Measurements from ENCODE around the gene PWWP3B.
A peak's percentile ranks its signal among the peaks of the same experiment; 100 is the strongest.
"Not testable (repeated sequence)": the region's sequence is repeated elsewhere in the genome, so short reads cannot be mapped to it uniquely, and the experiment has no call there.

Gene PWWP3B

DNA sequence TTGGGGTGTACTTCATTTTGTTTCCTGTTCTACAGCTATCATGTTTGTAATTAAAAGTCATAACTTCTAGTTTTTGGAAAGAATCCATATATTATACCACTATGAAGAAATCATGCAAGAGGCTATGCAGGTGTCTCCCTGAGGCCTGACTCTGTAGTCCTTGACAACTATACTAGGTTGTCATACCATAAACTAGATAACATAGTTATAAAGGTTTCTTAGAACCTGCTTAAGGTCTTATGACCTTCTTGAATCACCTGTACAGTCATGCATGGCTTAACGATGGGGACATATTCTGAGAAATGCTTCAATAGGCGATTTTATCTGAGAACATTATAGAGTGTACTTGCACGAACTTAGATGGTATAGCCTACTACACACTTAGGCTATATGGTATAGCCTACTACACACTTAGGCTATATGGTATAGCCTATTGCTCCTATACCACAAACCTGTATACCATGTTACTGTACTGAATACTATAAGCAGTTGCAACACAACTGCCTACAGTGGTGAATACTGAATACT, 3.3 kb downstream of the PWWP3B start:
- in situ Hi-C loops (cut with HindIII; ENCODE audit: low sequenced_read_pairs) = no loop called here
- H3K4me3 ChIP-seq (ENCODE audit: low read depth, low read length) = no peak overlapping the region
- no peak for DNase-seq (ENCODE audit: low read depth, low spot score)
- TF ChIP-seq, protein P1, sequence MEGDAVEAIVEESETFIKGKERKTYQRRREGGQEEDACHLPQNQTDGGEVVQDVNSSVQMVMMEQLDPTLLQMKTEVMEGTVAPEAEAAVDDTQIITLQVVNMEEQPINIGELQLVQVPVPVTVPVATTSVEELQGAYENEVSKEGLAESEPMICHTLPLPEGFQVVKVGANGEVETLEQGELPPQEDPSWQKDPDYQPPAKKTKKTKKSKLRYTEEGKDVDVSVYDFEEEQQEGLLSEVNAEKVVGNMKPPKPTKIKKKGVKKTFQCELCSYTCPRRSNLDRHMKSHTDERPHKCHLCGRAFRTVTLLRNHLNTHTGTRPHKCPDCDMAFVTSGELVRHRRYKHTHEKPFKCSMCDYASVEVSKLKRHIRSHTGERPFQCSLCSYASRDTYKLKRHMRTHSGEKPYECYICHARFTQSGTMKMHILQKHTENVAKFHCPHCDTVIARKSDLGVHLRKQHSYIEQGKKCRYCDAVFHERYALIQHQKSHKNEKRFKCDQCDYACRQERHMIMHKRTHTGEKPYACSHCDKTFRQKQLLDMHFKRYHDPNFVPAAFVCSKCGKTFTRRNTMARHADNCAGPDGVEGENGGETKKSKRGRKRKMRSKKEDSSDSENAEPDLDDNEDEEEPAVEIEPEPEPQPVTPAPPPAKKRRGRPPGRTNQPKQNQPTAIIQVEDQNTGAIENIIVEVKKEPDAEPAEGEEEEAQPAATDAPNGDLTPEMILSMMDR (IDR thresholded peaks at IDR 0.05; ENCODE audit: low read depth, low read length) = no peak

- peak; percentile 77 for DNase-seq (ENCODE audit: low read depth, low spot score)
- TF ChIP-seq, protein P1 (IDR thresholded peaks at IDR 0.05; ENCODE audit: low read depth, low read length) = no peak
- peak overlapping the region; percentile 37 for H3K4me3 ChIP-seq (ENCODE audit: low read depth, low read length)
- in situ Hi-C loops (cut with HindIII; ENCODE audit: low sequenced_read_pairs) = no loop called here
Measured at GRCh38 chrX:106177106-106177981, 9.2 kb downstream of the PWWP3B start.

- H3K4me3 ChIP-seq (ENCODE audit: low read depth, low read length) = peak overlapping the region; percentile 37
- DNase-seq (ENCODE audit: low read depth, low spot score) = peak; percentile 9
- TF ChIP-seq, protein P1 (IDR thresholded peaks at IDR 0.05; ENCODE audit: low read depth, low read length) = no peak
- in situ Hi-C loops (cut with HindIII; ENCODE audit: low sequenced_read_pairs) = no loop called here
Measured at GRCh38 chrX:106177982-106178321, 9.8 kb downstream of the PWWP3B start.

DNA sequence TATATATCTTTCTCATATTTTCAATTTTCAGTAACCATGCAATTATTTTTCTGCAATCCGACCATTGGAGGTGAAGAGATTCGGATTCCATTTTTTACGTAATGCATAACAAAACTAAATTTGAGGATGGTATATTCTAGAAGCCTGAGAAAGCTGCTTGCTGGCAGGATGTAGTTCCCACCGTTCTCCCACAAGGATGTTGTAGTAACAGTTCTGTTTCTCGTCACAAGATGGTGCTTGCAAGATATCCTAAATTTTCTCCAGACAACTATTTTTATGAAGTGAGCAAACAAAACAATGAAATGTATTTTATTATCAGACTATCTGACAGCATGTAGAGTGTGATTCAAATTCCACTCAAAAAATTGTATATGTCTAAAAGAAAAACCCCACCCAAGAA, 10.7 kb downstream of the PWWP3B start:
- in situ Hi-C loops (cut with HindIII; ENCODE audit: low sequenced_read_pairs) = no loop called here
- H3K4me3 ChIP-seq (ENCODE audit: low read depth, low read length) = no peak overlapping the region
- peak; percentile 46 for DNase-seq (ENCODE audit: low read depth, low spot score)
- TF ChIP-seq, protein P1 (IDR thresholded peaks at IDR 0.05; ENCODE audit: low read depth, low read length) = peak; percentile 12

DNA sequence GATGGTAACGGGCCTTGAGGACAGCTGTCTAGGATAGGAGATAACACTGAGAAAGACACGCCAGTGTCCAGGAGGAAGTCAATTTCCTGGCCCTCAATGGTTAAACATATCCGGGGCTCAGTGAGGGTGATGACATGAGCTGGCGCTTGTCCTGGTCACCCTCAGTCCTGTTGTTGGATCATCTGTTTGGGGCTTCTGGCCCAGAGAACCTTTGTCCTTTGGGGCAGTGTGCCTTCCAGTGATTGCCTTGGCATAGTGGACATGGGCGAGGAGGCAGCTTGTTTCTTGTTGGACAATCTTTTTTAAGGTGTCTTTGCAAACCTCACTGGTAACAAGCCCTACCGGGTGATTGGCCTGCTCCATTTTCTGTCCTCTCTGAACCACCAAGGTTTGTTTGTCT, 15.6 kb downstream of the PWWP3B start:
- in situ Hi-C loops (cut with HindIII; ENCODE audit: low sequenced_read_pairs); H3K4me3 ChIP-seq (ENCODE audit: low read depth, low read length); DNase-seq (ENCODE audit: low read depth, low spot score): not testable (repeated sequence)

DNA sequence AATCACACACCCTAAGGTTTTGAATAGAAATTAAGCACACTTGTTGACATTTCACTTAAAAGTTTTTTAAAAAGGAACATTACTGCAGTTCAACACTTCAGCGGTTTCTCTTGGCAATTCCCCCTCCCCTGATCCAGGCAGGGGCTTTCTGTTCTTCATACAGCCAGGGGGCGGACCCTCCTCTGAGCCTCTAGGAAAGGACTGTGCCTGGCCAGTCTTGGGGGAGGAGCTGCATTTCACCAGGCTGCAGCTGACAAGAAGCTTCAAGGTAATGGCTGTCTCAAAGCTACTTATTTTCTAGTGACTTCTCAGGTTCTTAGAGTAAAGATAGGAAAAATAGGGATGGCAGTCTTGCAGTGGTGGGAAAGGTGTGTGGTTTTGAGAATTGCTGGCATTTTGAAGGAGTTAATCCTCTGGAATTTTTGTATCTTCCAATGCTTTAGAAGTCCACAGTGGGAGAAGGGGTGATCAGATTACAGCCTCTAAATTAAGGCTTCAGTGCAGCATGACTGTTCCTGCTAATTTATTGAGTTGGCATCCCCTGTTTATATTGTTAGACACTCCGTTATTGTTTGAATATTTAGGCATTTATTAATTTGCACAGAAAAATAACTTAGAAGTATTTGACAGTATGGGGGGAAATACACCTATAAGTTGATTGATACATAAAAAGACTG, 33.5 kb downstream of the PWWP3B start:
- TF ChIP-seq, protein P1 (IDR thresholded peaks at IDR 0.05; ENCODE audit: low read depth, low read length) = no peak
- in situ Hi-C loops (cut with HindIII; ENCODE audit: low sequenced_read_pairs) = no loop called here
- no peak overlapping the region for H3K4me3 ChIP-seq (ENCODE audit: low read depth, low read length)
- peak; percentile 20 for DNase-seq (ENCODE audit: low read depth, low spot score)

- DNase-seq (ENCODE audit: low read depth, low spot score) = no peak
- TF ChIP-seq, protein P1 (IDR thresholded peaks at IDR 0.05; ENCODE audit: low read depth, low read length) = no peak
- in situ Hi-C loops (cut with HindIII; ENCODE audit: low sequenced_read_pairs) = no loop called here
- H3K4me3 ChIP-seq (ENCODE audit: low read depth, low read length) = no peak overlapping the region
Measured at GRCh38 chrX:106203315-106203714, 35.2 kb downstream of the PWWP3B start.
